ENCODE results near the gene TBK1. TPM values are rescaled to one million over a fixed set of nuclear protein-coding genes. Genes with fewer than 3 reads are reported as not detected.

The TBK1 gene
- total RNA-seq, 1 donor: 32.1 TPM

- no peak overlapping the region for H3K4me3 ChIP-seq (ENCODE audit: low read depth, low read length)
- DNase-seq (ENCODE audit: low read depth): no peak
- no peak for TF ChIP-seq CTCF (IDR thresholded peaks at IDR 0.05; ENCODE audit: insufficient read depth, low read length)
Observed at GRCh38 chr12:64411427-64411826, 40.5 kb upstream of the TBK1 start.

GRCh38 chr12:64412459-64412858 lies 39.5 kb upstream of the TBK1 start:
- TF ChIP-seq CTCF (IDR thresholded peaks at IDR 0.05; ENCODE audit: insufficient read depth, low read length): no peak
- no peak for DNase-seq (ENCODE audit: low read depth)
- no peak overlapping the region for H3K4me3 ChIP-seq (ENCODE audit: low read depth, low read length)

GRCh38 chr12:64413884-64414283 lies 38.0 kb upstream of the TBK1 start:
- TF ChIP-seq CTCF (IDR thresholded peaks at IDR 0.05; ENCODE audit: insufficient read depth, low read length): no peak
- no peak overlapping the region for H3K4me3 ChIP-seq (ENCODE audit: low read depth, low read length)
- no peak for DNase-seq (ENCODE audit: low read depth)

- TF ChIP-seq CTCF (IDR thresholded peaks at IDR 0.05; ENCODE audit: insufficient read depth, low read length): no peak
- DNase-seq (ENCODE audit: low read depth): no peak
- H3K4me3 ChIP-seq (ENCODE audit: low read depth, low read length): no peak overlapping the region
Observed at GRCh38 chr12:64418209-64418608, 33.7 kb upstream of the TBK1 start.

- TF ChIP-seq CTCF (IDR thresholded peaks at IDR 0.05; ENCODE audit: insufficient read depth, low read length): no peak
- H3K4me3 ChIP-seq (ENCODE audit: low read depth, low read length): no peak overlapping the region
- DNase-seq (ENCODE audit: low read depth): no peak
Observed at GRCh38 chr12:64419696-64420095, 32.2 kb upstream of the TBK1 start.

GRCh38 chr12:64427988-64428387 lies 23.9 kb upstream of the TBK1 start:
- no peak for TF ChIP-seq CTCF (IDR thresholded peaks at IDR 0.05; ENCODE audit: insufficient read depth, low read length)
- H3K4me3 ChIP-seq (ENCODE audit: low read depth, low read length): no peak overlapping the region
- no peak for DNase-seq (ENCODE audit: low read depth)

GRCh38 chr12:64428956-64429355 lies 23.0 kb upstream of the TBK1 start:
- no peak for TF ChIP-seq CTCF (IDR thresholded peaks at IDR 0.05; ENCODE audit: insufficient read depth, low read length)
- H3K4me3 ChIP-seq (ENCODE audit: low read depth, low read length): no peak overlapping the region
- DNase-seq (ENCODE audit: low read depth): no peak
